ENCODE measurements around the gene WASF3. TPM values are rescaled to one million over a fixed set of nuclear protein-coding genes. Genes with fewer than 3 reads are reported as not detected.

The WASF3 gene
- total RNA-seq, 1 donor from 2014 or later: 14.3 TPM

GRCh38 chr13:26680572-26680971, 123.1 kb downstream of the WASF3 start:
- peak overlapping the region; percentile 17 to 47 for H3K27ac ChIP-seq
- intact Hi-C loops (cut with DNase I): loop anchor here (5.0 kb wide), 1 partner anchor 498 kb away; no protein-coding TSS in a partner anchor

GRCh38 chr13:26681036-26681435, 123.6 kb downstream of the WASF3 start:
- peaks cover 18 to 36% of the 10 kb centered on the region in 2 donors for H3K36me3 ChIP-seq
- no peak overlapping the region for H3K27ac ChIP-seq
- TF ChIP-seq CTCF (IDR thresholded peaks at IDR 0.05): no peak
- no peaks in the 10 kb centered on the region for H3K9me3 ChIP-seq
- H3K27me3 ChIP-seq: no peaks in the 10 kb centered on the region
- no peaks in the 10 kb centered on the region for H3K4me1 ChIP-seq
- H3K4me3 ChIP-seq: no peak overlapping the region
- intact Hi-C loops (cut with DNase I): loop anchor here (5.0 kb wide), 1 partner anchor 499 kb away; no protein-coding TSS in a partner anchor
- DNase-seq (ENCODE audit: low spot score in 2 of 2): no peak

More at GRCh38 chr13:26680572-26680971, 123.1 kb downstream of the WASF3 start:
- H3K4me1 ChIP-seq: no peaks in the 10 kb centered on the region
- no peak for DNase-seq (ENCODE audit: low spot score in 2 of 2)
- no peak for TF ChIP-seq CTCF (IDR thresholded peaks at IDR 0.05)
- peaks cover 16 to 31% of the 10 kb centered on the region in 2 donors for H3K36me3 ChIP-seq
- no peaks in the 10 kb centered on the region for H3K9me3 ChIP-seq
- peak overlapping the region in 1 of 2 donors; percentile 37 for H3K4me3 ChIP-seq
- H3K27me3 ChIP-seq: no peaks in the 10 kb centered on the region

GRCh38 chr13:26682606-26683005, 125.1 kb downstream of the WASF3 start:
- Histone ChIP-seq H3K36me3 (peaks cover 18 to 45% of the 10 kb centered on the region in 2 donors), H3K4me3 (no peak overlapping the region), H3K27me3 (no peaks in the 10 kb centered on the region), H3K9me3 (no peaks in the 10 kb centered on the region), H3K27ac (no peak overlapping the region), H3K4me1 (no peaks in the 10 kb centered on the region)
- TF ChIP-seq CTCF (IDR thresholded peaks at IDR 0.05): no peak
- DNase-seq (ENCODE audit: low spot score in 2 of 2): no peak
- intact Hi-C loops (cut with DNase I): loop anchor here (5.0 kb wide), 1 partner anchor 500 kb away; no protein-coding TSS in a partner anchor

- Histone ChIP-seq H3K27ac (no peak overlapping the region), H3K4me1 (no peaks in the 10 kb centered on the region), H3K4me3 (no peak overlapping the region), H3K27me3 (no peaks in the 10 kb centered on the region), H3K9me3 (peaks cover 2 to 11% of the 10 kb centered on the region in 2 donors), H3K36me3 (peaks cover 25 to 70% of the 10 kb centered on the region in 2 donors)
- intact Hi-C loops (cut with DNase I): no loop called here
- TF ChIP-seq CTCF (IDR thresholded peaks at IDR 0.05): no peak
- DNase-seq (ENCODE audit: low spot score in 2 of 2): no peak
Measured at GRCh38 chr13:26685606-26686005, 128.1 kb downstream of the WASF3 start.

GRCh38 chr13:26686285-26686684, 128.8 kb downstream of the WASF3 start:
- TF ChIP-seq CTCF (IDR thresholded peaks at IDR 0.05): no peak
- Histone ChIP-seq H3K9me3 (peaks cover 7 to 17% of the 10 kb centered on the region in 2 donors), H3K27me3 (no peaks in the 10 kb centered on the region), H3K4me1 (no peaks in the 10 kb centered on the region), H3K36me3 (peaks cover 26 to 75% of the 10 kb centered on the region in 2 donors), H3K27ac (no peak overlapping the region), H3K4me3 (no peak overlapping the region)
- no peak for DNase-seq (ENCODE audit: low spot score in 2 of 2)
- intact Hi-C loops (cut with DNase I): no loop called here

GRCh38 chr13:26688286-26688685, 130.8 kb downstream of the WASF3 start:
- peaks cover 7 to 17% of the 10 kb centered on the region in 2 donors for H3K9me3 ChIP-seq
- H3K4me3 ChIP-seq: no peak overlapping the region
- intact Hi-C loops (cut with DNase I): no loop called here
- DNase-seq (ENCODE audit: low spot score in 2 of 2): no peak
- no peaks in the 10 kb centered on the region for H3K27me3 ChIP-seq
- no peak overlapping the region for H3K27ac ChIP-seq
- H3K4me1 ChIP-seq: no peaks in the 10 kb centered on the region
- no peak for TF ChIP-seq CTCF (IDR thresholded peaks at IDR 0.05)
- peaks cover 22 to 61% of the 10 kb centered on the region in 2 donors for H3K36me3 ChIP-seq
